Spleen (tissue), 11 donors: ENCODE data around the gene AP1G1. TPM values are rescaled to one million over a fixed set of nuclear protein-coding genes. Genes with fewer than 3 reads are reported as not detected.

ENCODE experiments used
- DNase-seq: peaks from one replicate; pipeline ENCODE4 v3.0.0-alpha.2; 2020
- H3K27ac ChIP-seq, 8 donors: fragments of 200-600 bp; sonication (generic) in 7 of 8; 1 replicate in 4 of 8; 2 replicates in 4 of 8; pipeline versions ENCODE4 v1.5.0 to v1.8.0; 2016 to 2021; ENCODE audit warnings: inconsistent platforms in 4 of 8, mild to moderate bottlenecking in 4 of 8, moderate library complexity in 1 of 8
- H3K27me3 ChIP-seq, 7 donors: fragments of 200-600 bp; sonication (generic) in 6 of 7; replicated peaks in 1 of 7; 1 replicate in 4 of 7; 2 replicates in 3 of 7; pipeline versions ENCODE4 v1.5.0 to v1.8.0; 2016 to 2021; ENCODE audit warnings: inconsistent platforms in 3 of 7, mild to moderate bottlenecking in 1 of 7
- H3K36me3 ChIP-seq, 6 donors: fragments of 200-600 bp; sonication (generic) in 5 of 6; 1 replicate in 4 of 6; 2 replicates in 2 of 6; pipeline versions ENCODE4 v1.5.0 to v1.8.0; 2016 to 2021; ENCODE audit warnings: inconsistent platforms in 2 of 6
- H3K4me1 ChIP-seq, 6 donors: fragments of 200-600 bp; sonication (generic) in 5 of 6; 1 replicate in 3 of 6; 2 replicates in 3 of 6; pipeline versions ENCODE4 v1.5.0 to v1.8.0; 2016 to 2021; ENCODE audit warnings: inconsistent platforms in 3 of 6
- H3K4me3 ChIP-seq, 8 donors: fragments of 200-600 bp; sonication (generic) in 7 of 8; 1 replicate in 4 of 8; 2 replicates in 4 of 8; pipeline versions ENCODE4 v1.5.0 to v1.8.0; 2016 to 2021; ENCODE audit warnings: inconsistent platforms in 4 of 8, mild to moderate bottlenecking in 4 of 8, moderate library complexity in 2 of 8
- H3K9me3 ChIP-seq, 8 donors: fragments of 200-600 bp; sonication (generic) in 7 of 8; 1 replicate in 4 of 8; 2 replicates in 4 of 8; pipeline versions ENCODE4 v1.5.0 to v1.8.0; 2016 to 2021; ENCODE audit warnings: inconsistent platforms in 4 of 8
- POLR2A ChIP-seq, 3 donors: fragments of 450-650 bp; IDR thresholded peaks; one replicate each; pipeline ENCODE4 v1.5.1; 2017; ENCODE audit warnings: antibody characterized with exemption in 3 of 3, mild to moderate bottlenecking in 1 of 3
- POLR2AphosphoS5 ChIP-seq, 3 donors: sonication (generic); formaldehyde crosslinking; IDR thresholded peaks; one replicate each; pipeline ENCODE4 v1.5.1; 2017; ENCODE audit warnings: antibody characterized with exemption in 3 of 3
- WGBS, 5 donors: extraction: QIAGEN DNeasy Blood & Tissue Kit in 3 of 5; methylation state at CpG; one replicate each; pipeline versions ENCODE4 v1.1.5 to v1.1.7; 2013 to 2018; 5-methylcytosine and 5-hydroxymethylcytosine counted together
- intact Hi-C: fragments of 100-400 bp; cut with DNase I; formaldehyde crosslinking; loops from one replicate; pipeline ENCODE4 v1.15.0; 2023; ENCODE audit warnings: low total_unique reads
- polyA plus RNA-seq, 3 donors: library from polyadenylated mRNA; stranded (reverse); fragments of 200-250 nt; gene quantifications; one replicate each; pipeline ENCODE4 v1.2.1, GENCODE V29; 2013
- total RNA-seq, 7 donors: library from RNA; depleted of rRNA in 3 of 7; stranded (reverse); fragments of >200 nt in 3 of 7; fragmentation: NEBNext Ultra II Directional in 4 of 7; extraction: Animal tissue kit (Norgen Biotek cat#: 25700) in 4 of 7; gene quantifications; one replicate each; pipeline versions ENCODE4 v1.1.0 to v1.2.1, GENCODE V29; 2016 to 2021
- TF ChIP-seq, protein P1 (sequence below), 11 experiments: fragments of 200-600 bp in 7 of 11; fragments of 450-650 bp in 4 of 11; sonication (generic) in 4 of 11; IDR thresholded peaks in 8 of 11; conservative IDR thresholded peaks in 3 of 11; 1 replicate in 7 of 11; 2 replicates in 4 of 11; pipeline versions ENCODE4 v1.4.0 to v1.8.0; 2016 to 2021; ENCODE audit warnings: antibody characterized with exemption in 11 of 11, inconsistent platforms in 4 of 11, mild to moderate bottlenecking in 1 of 11
- donor health status: healthy with polysubstance abuse.
- donor health status: DM: no; HTN: no; CAD: no; lungs with moderate emphysema.
- donor health status: DM: no; HTN: no; CAD: no.
- donor health status: Bipolar disorder and iron deficiency.
- donor health status: healthy.
- donor health status: DM: no; HTN: no; CAD: no.
- donor health status: DM: yes; HTN: yes; CAD: no.

The AP1G1 gene
- total and polyA plus RNA-seq, 10 donors, result 11.2 to 125 (median 94.1) TPM

DNA sequence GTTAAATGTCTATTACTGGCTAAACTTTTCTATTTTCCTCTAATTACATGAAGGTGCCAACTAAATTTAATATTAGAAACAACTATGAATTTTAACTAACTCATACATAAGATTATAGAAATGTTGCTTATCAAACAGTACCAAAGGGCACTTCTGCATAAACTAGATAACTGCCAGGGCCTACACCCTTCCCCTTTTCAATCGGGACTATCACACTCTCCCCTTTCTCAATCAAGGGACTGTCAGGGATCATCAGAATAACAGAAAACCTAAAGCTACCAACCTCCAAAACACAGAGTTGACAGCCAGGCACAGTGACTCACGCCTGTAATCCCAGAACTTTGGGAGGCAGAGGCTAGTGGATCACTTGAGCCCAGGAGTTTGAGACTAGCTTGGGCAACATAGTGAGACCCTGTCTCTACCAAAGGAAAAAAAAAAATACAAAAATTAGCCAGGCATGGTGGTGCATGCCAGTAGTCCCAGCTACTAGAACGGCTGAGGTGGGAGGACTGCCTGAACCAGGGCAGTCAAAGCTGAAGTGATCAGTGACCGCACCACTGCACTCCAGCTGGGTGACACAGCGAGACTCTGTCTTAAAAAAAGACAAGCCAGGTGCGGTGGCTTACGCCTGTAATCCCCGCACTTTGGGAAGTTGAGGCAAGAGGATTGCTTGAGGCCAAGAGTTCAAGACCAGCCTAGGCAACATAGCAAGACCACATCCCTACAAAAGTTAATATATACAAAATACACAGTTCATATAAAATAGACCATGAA lies 80.9 kb downstream of the AP1G1 start:
- Histone ChIP-seq H3K36me3 (peaks cover 0 to 30% (median 21%) of the 10 kb centered on the region in 6 donors), H3K9me3 (no peaks in the 10 kb centered on the region), H3K27me3 (peaks cover 0 to 5% (median 0%) of the 10 kb centered on the region in 7 donors), H3K27ac (peak overlapping the region; percentile 9 to 82 (median 76)), H3K4me3 (no peak overlapping the region), H3K4me1 (peaks cover 4 to 46% (median 36%) of the 10 kb centered on the region in 6 donors)
- DNase-seq, result no peak
- intact Hi-C loops, result no loop called here
- 64 to 74% (median 71%) methylated on average over 8 of the region's 8 CpGs for WGBS, 5 donors
- TF ChIP-seq, protein P1, sequence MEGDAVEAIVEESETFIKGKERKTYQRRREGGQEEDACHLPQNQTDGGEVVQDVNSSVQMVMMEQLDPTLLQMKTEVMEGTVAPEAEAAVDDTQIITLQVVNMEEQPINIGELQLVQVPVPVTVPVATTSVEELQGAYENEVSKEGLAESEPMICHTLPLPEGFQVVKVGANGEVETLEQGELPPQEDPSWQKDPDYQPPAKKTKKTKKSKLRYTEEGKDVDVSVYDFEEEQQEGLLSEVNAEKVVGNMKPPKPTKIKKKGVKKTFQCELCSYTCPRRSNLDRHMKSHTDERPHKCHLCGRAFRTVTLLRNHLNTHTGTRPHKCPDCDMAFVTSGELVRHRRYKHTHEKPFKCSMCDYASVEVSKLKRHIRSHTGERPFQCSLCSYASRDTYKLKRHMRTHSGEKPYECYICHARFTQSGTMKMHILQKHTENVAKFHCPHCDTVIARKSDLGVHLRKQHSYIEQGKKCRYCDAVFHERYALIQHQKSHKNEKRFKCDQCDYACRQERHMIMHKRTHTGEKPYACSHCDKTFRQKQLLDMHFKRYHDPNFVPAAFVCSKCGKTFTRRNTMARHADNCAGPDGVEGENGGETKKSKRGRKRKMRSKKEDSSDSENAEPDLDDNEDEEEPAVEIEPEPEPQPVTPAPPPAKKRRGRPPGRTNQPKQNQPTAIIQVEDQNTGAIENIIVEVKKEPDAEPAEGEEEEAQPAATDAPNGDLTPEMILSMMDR (IDR thresholded peaks at IDR 0.05 in 8 of 11, conservative IDR thresholded peaks at IDR 0.05 in 3 of 11), result no peak
- peak in 2 of 3 donors; percentile 33 for TF ChIP-seq POLR2AphosphoS5 (IDR thresholded peaks at IDR 0.05)

DNA sequence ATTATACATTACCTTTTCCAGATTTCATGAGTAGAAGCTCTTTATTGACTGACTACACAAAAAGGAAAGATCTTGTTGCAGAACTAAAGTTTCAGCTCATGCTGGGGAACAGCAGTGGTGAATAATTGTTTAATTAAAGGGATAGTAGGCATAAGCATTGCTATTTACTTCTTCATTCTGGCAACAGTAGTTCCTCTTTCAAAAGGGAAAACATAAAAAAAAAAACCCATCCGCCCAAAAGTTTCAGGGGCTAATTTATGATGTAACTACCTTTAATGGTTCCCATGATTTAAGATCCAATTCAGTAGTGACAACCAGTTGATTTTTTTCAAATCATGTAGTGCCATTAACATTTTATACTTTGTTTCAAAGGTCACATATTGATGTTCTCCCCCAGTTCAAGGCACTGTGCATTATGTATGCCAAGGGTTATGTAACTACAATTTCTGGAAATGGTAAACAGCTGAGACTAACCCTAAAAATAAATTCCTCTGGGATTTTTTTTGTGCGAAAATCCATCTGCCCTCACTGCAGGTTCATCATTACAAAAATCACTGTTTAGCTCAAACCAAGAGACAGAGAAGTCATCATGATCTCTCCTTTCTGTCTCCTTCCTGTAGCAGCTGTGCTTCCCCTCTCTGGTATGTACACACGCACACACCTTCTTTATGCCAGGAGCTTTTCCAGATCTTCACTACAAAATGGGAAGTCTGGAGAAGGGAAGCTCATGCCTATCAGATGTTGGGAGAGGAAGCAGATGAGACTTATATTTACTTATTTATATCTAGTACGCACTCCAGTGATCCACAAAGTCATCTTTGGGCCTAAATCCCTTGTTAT lies 81.9 kb downstream of the AP1G1 start:
- TF ChIP-seq, protein P1 (IDR thresholded peaks at IDR 0.05 in 8 of 11, conservative IDR thresholded peaks at IDR 0.05 in 3 of 11), result no peak
- TF ChIP-seq POLR2AphosphoS5 (IDR thresholded peaks at IDR 0.05), result no peak
- no peak for TF ChIP-seq POLR2A (IDR thresholded peaks at IDR 0.05)
- Histone ChIP-seq H3K27ac (peak overlapping the region; percentile 39 to 82 (median 76)), H3K27me3 (peaks cover 0 to 7% (median 0%) of the 10 kb centered on the region in 7 donors), H3K4me1 (peaks cover 4 to 57% (median 44%) of the 10 kb centered on the region in 6 donors), H3K4me3 (no peak overlapping the region), H3K36me3 (peaks cover 0 to 20% (median 10%) of the 10 kb centered on the region in 6 donors), H3K9me3 (no peaks in the 10 kb centered on the region)
- no peak for DNase-seq
- WGBS, 5 donors, result 43 to 53% (median 45%) methylated on average over 4 of the region's 4 CpGs
- intact Hi-C loops, result no loop called here

DNA sequence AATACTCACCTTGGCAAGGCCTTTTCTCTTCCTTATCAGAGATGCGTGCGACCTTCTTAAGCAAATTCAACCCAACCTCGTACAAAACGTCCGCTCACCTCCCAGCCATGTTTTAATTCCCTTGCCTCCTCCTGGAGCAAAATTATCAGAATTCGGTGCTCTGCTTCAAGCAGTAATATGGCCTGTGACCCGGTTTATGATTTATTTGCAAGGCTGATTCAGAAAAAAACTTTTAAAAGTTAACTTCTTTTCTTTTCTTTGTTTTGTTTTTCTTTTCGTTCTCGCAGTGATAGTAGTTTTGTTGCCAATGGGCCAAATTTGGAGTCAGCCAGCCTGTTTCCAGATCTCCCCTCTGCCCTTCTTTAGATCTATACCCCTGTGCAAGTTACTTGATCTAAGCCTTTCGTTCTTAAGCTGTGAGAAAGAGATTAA lies 84.3 kb downstream of the AP1G1 start, which contains the start of gene PHLPP2:
PHLPP2 (minus strand) TSS at position 382 of the 432 bp plus-strand sequence. CDS start 9,906 bp downstream, outside the sequence.
- intact Hi-C loops, result no loop called here

More for the DNA sequence above, 84.3 kb downstream of the AP1G1 start, which contains the start of gene PHLPP2:
- TF ChIP-seq, protein P1 (IDR thresholded peaks at IDR 0.05 in 8 of 11, conservative IDR thresholded peaks at IDR 0.05 in 3 of 11), result no peak
- no peak for TF ChIP-seq POLR2AphosphoS5 (IDR thresholded peaks at IDR 0.05)
- no peak for TF ChIP-seq POLR2A (IDR thresholded peaks at IDR 0.05)
- 24 to 33% (median 28%) methylated on average over 10 of the region's 10 CpGs for WGBS, 5 donors
- H3K4me1 ChIP-seq, result peaks cover 4 to 58% (median 44%) of the 10 kb centered on the region in 6 donors
- no peak for DNase-seq
- H3K36me3 ChIP-seq, result no peaks in the 10 kb centered on the region
- peak within 1 kb of the TSS; percentile 68 to 93 (median 83) for H3K4me3 ChIP-seq
- H3K27ac ChIP-seq, result peak within 1 kb of the TSS; percentile 83 to 95 (median 90)
- H3K27me3 ChIP-seq, result peaks cover 0 to 7% (median 0%) of the 10 kb centered on the region in 7 donors
- no peaks in the 10 kb centered on the region for H3K9me3 ChIP-seq
